Left kidney (tissue), 2 donors: ENCODE results near the gene OR10G8. TPM values are rescaled to one million over a fixed set of nuclear protein-coding genes. Genes with fewer than 3 reads are reported as not detected.
A peak's percentile ranks its signal among the peaks of the same experiment; 100 is the strongest.

Experiments used
- DNase-seq: peaks from one replicate; pipeline ENCODE4 v3.0.0-alpha.2; 2013
- polyA plus RNA-seq: library from polyadenylated mRNA; unstranded; fragments of 120-200 nt; gene quantifications from one replicate; pipeline ENCODE4 v1.2.1, GENCODE V29; 2013; ENCODE audit not compliant: insufficient read length

OR10G8 gene
- polyA plus RNA-seq, 1 donor, result not detected

GRCh38 chr11:124078591-124078990 is 52.0 kb downstream of the OR10G8 start:
- peak; percentile 20 for DNase-seq

DNA sequence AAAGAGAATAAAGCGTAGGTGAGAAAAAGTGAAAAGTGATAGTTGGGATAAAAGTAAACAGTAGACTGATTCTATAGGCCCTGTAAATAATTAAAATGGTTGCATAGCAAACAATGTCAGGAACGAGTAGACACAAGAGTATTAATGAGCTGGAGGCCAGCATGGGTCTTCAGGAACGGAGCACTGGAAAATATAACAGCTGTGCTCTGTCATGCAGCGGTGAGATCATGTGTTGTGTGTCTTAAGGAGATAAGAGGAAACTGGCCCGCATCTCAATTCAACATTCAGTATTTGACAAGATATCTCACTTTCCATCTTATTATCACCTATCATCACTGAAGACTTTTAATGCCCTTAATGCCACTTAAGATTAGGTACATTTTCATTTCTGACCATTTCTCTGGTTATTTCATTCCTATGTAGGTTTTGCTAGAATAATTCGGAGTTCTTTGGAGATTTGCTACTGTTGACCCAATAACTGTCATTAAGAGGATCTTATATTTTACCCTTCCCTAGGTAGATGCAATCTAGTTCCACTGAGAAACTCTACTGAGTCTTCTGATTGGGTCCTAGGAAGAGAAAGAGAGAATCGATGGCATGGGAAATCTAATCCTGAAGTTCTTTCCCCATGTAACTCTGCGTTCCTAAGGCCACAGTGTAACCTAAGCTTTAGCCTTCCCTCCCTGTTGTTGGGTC is 53.2 kb downstream of the OR10G8 start:
- DNase-seq, result peak; percentile 19

Other genes starting within 250 kb of the OR10G8 start
- not detected for gene OR6M1, start 220.4 kb upstream of the OR10G8 start, polyA plus RNA-seq
- not detected for gene TMEM225, start 141.1 kb upstream of the OR10G8 start, polyA plus RNA-seq
- not detected for gene OR8D4, start 124.6 kb upstream of the OR10G8 start, polyA plus RNA-seq
- gene OR4D5, start 87.2 kb upstream of the OR10G8 start, polyA plus RNA-seq, result not detected
- not detected for gene OR6T1, start 83.0 kb upstream of the OR10G8 start, polyA plus RNA-seq
- not detected for gene OR10S1, start 49.0 kb upstream of the OR10G8 start, polyA plus RNA-seq
- gene OR10G6, start 31.6 kb upstream of the OR10G8 start, polyA plus RNA-seq, result not detected
- not detected for gene OR10G4, start 13.8 kb upstream of the OR10G8 start, polyA plus RNA-seq
- gene OR10G9, start 3.8 kb upstream of the OR10G8 start, polyA plus RNA-seq, result not detected
- gene OR10G7, start 14.5 kb downstream of the OR10G8 start, polyA plus RNA-seq, result not detected
- gene VWA5A, start 88.7 kb downstream of the OR10G8 start, polyA plus RNA-seq, result 13.7 TPM
- not detected for gene OR10D3, start 156.5 kb downstream of the OR10G8 start, polyA plus RNA-seq
- not detected for gene OR8G1, start 214.3 kb downstream of the OR10G8 start, polyA plus RNA-seq
- not detected for gene OR8G5, start 229.6 kb downstream of the OR10G8 start, polyA plus RNA-seq